ENCODE measurements around the gene ZFYVE9. TPM values are rescaled to one million over a fixed set of nuclear protein-coding genes. Genes with fewer than 3 reads are reported as not detected.

Gene ZFYVE9
- total RNA-seq, 1 experiment from 2014 or later: 14.2 TPM

- ATAC-seq (no peak), DNase-seq (ENCODE audit: low read depth, low spot score) (no peak)
- H4K20me1 ChIP-seq (ENCODE audit: insufficient read depth): no peaks in the 10 kb centered on the region
- H3K27ac ChIP-seq (ENCODE audit: low read depth, low read length): no peak overlapping the region
- no peak overlapping the region for H3K9ac ChIP-seq (ENCODE audit: low read length)
- intact Hi-C loops (cut with micrococcal nuclease): no loop called here
- POLR2A ChIA-PET: no interaction called here
- H3K9me3 ChIP-seq (ENCODE audit: control insufficient read depth in 1 of 2, insufficient read depth in 1 of 2, low read depth in 1 of 2, low read length in 2 of 2): no peaks in the 10 kb centered on the region
- H3K9me2 ChIP-seq (ENCODE audit: insufficient read depth): no peaks in the 10 kb centered on the region
- BruUV-seq (replicated peaks): no TSS peak
- no peaks in the 10 kb centered on the region for H3K36me3 ChIP-seq (ENCODE audit: control insufficient read depth in 1 of 2, insufficient read depth in 2 of 2, low read length in 2 of 2)
- no peak for TF ChIP-seq TCF7L2 (IDR thresholded peaks at IDR 0.05; ENCODE audit: borderline replicate concordance, extremely low read depth, insufficient read depth, insufficient read length)
- no peak for TF ChIP-seq SP1 (IDR thresholded peaks at IDR 0.05; ENCODE audit: low read depth)
- TF ChIP-seq ZFX (IDR thresholded peaks at IDR 0.05): no peak
- no peak for TF ChIP-seq JUND (IDR thresholded peaks at IDR 0.05)
- no peak for TF ChIP-seq SRF (IDR thresholded peaks at IDR 0.05; ENCODE audit: low read depth)
- no peak for TF ChIP-seq POLR2AphosphoS5 (IDR thresholded peaks at IDR 0.05; ENCODE audit: low read depth, low read length)
- TF ChIP-seq REST (IDR thresholded peaks at IDR 0.05; ENCODE audit: low read depth): no peak
- no peak for TF ChIP-seq FOSL1 (IDR thresholded peaks at IDR 0.05; ENCODE audit: low read depth)
- TF ChIP-seq CTCF (IDR thresholded peaks at IDR 0.05 in 2 of 3, conservative IDR thresholded peaks at IDR 0.05 in 1 of 3; ENCODE audit: borderline replicate concordance in 1 of 3, insufficient read depth in 1 of 3, low read depth in 2 of 3, low read length in 2 of 3): no peak
- no peak for TF ChIP-seq ATF3 (IDR thresholded peaks at IDR 0.05)
- no peak for TF ChIP-seq CEBPB (IDR thresholded peaks at IDR 0.05; ENCODE audit: low read depth)
- TF ChIP-seq SIN3A (IDR thresholded peaks at IDR 0.05; ENCODE audit: low read depth): no peak
- no peak for TF ChIP-seq EZH2phosphoT487 (IDR thresholded peaks at IDR 0.05; ENCODE audit: borderline replicate concordance)
- no peak for TF ChIP-seq YY1 (IDR thresholded peaks at IDR 0.05; ENCODE audit: extremely low read depth, insufficient replicate concordance, low read depth, low read length)
- no peak for TF ChIP-seq EGR1 (IDR thresholded peaks at IDR 0.05; ENCODE audit: low read depth)
- TF ChIP-seq ELF1 (IDR thresholded peaks at IDR 0.05; ENCODE audit: borderline replicate concordance, low read depth): no peak
- TF ChIP-seq EZH2 (IDR thresholded peaks at IDR 0.05): no peak
- TF ChIP-seq, protein P1, sequence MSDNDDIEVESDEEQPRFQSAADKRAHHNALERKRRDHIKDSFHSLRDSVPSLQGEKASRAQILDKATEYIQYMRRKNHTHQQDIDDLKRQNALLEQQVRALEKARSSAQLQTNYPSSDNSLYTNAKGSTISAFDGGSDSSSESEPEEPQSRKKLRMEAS (IDR thresholded peaks at IDR 0.05): no peak
- no peak for TF ChIP-seq CBX3 (IDR thresholded peaks at IDR 0.05; ENCODE audit: low read depth)
- no peak for TF ChIP-seq ZNF274 (IDR thresholded peaks at IDR 0.05; ENCODE audit: low read depth, low read length)
- H3K4me3 ChIP-seq (replicated peaks in 1 of 2; ENCODE audit: low read depth in 1 of 2, low read length in 2 of 2): no peak overlapping the region
- H3K79me2 ChIP-seq (ENCODE audit: insufficient read depth, low read length): no peaks in the 10 kb centered on the region
- no peaks in the 10 kb centered on the region for H3K27me3 ChIP-seq (ENCODE audit: insufficient read depth, low read length)
- RAD21 ChIA-PET (ENCODE audit: low non-redundant PET in 1 of 2, low total read pairs in 2 of 2, uncharacterized antibody in 2 of 2, unreplicated experiment in 2 of 2): no interaction called here
- H3K4me2 ChIP-seq (ENCODE audit: low read length): no peak overlapping the region
- no peak overlapping the region for H2AFZ ChIP-seq (ENCODE audit: low read depth, low read length, poor library complexity, severe bottlenecking)
- CTCF ChIA-PET: no interaction called here
- no peaks in the 10 kb centered on the region for H3K4me1 ChIP-seq (ENCODE audit: control insufficient read depth in 1 of 2, insufficient read depth in 2 of 2, low read length in 2 of 2)
Measured at GRCh38 chr1:52305417-52306226, 163.7 kb downstream of the ZFYVE9 start.

Measured in HCT116 (cell line).